H9 (cell line): ENCODE data around the gene PPRC1. TPM values are rescaled to one million over a fixed set of nuclear protein-coding genes. Genes with fewer than 3 reads are reported as not detected.

Source experiments
- DNase-seq: peaks from one replicate; pipeline ENCODE4 v3.0.0-alpha.2; 2017
- H2AFZ ChIP-seq: one replicate; pipeline ENCODE4 v1.6.1; 2013; ENCODE audit warnings: mild to moderate bottlenecking, low read length, control low read depth, moderate library complexity
- H2AK5ac ChIP-seq: 2 replicates; pipeline ENCODE4 v1.6.1; 2013; ENCODE audit warnings: low read length, control low read depth, mixed read lengths; ENCODE audit not compliant: insufficient read length
- H2BK120ac ChIP-seq: one replicate; pipeline ENCODE4 v1.6.1; 2013; ENCODE audit warnings: low read depth, mild to moderate bottlenecking, low read length, control low read depth, inconsistent platforms; ENCODE audit not compliant: poor library complexity, severe bottlenecking
- H2BK12ac ChIP-seq: 2 replicates; pipeline ENCODE4 v1.6.1; 2013; ENCODE audit warnings: low read length, control low read depth, mixed read lengths, low read depth; ENCODE audit not compliant: insufficient read length
- H2BK15ac ChIP-seq: 2 replicates; pipeline ENCODE4 v1.6.1; 2013; ENCODE audit warnings: low read depth, low read length, control low read depth
- H2BK20ac ChIP-seq: one replicate; pipeline ENCODE4 v1.6.1; 2013; ENCODE audit warnings: low read depth, mild to moderate bottlenecking, low read length, control low read depth, inconsistent platforms; ENCODE audit not compliant: poor library complexity, severe bottlenecking
- H2BK5ac ChIP-seq: 2 replicates; pipeline ENCODE4 v1.6.1; 2013; ENCODE audit warnings: low read length, control low read depth, mixed read lengths; ENCODE audit not compliant: insufficient read length
- H3K14ac ChIP-seq: 2 replicates; pipeline ENCODE4 v1.6.1; 2013; ENCODE audit warnings: low read length, control low read depth; ENCODE audit not compliant: insufficient read depth
- H3K18ac ChIP-seq: 2 replicates; pipeline ENCODE4 v1.6.1; 2013; ENCODE audit warnings: low read depth, mild to moderate bottlenecking, mixed read lengths, low read length, control low read depth; ENCODE audit not compliant: insufficient read length
- H3K23ac ChIP-seq: 2 replicates; pipeline ENCODE4 v1.6.1; 2013; ENCODE audit warnings: low read length, control low read depth, mixed read lengths, low read depth; ENCODE audit not compliant: insufficient read length
- H3K23me2 ChIP-seq: 2 replicates; pipeline ENCODE4 v1.6.1; 2013; ENCODE audit warnings: low read depth, mild to moderate bottlenecking, mixed read lengths, low read length, control low read depth; ENCODE audit not compliant: insufficient read length, poor library complexity, severe bottlenecking
- H3K27ac ChIP-seq: 2 replicates; pipeline ENCODE4 v1.5.1; 2013; ENCODE audit warnings: low read length, control low read depth, mixed read lengths, low read depth; ENCODE audit not compliant: insufficient read length
- H3K27me3 ChIP-seq: 2 replicates; pipeline ENCODE4 v1.6.1; 2013; ENCODE audit warnings: low read length, control low read depth, inconsistent platforms; ENCODE audit not compliant: insufficient read depth
- H3K4ac ChIP-seq: 2 replicates; pipeline ENCODE4 v1.6.1; 2013; ENCODE audit warnings: low read depth, mild to moderate bottlenecking, control low read depth, inconsistent platforms, low read length, moderate library complexity
- H3K4me1 ChIP-seq: 2 replicates; pipeline ENCODE4 v1.6.1; 2013; ENCODE audit warnings: low read length, control low read depth, inconsistent platforms; ENCODE audit not compliant: insufficient read depth
- H3K4me2 ChIP-seq: 2 replicates; pipeline ENCODE4 v1.6.1; 2013; ENCODE audit warnings: low read length, control low read depth, mixed read lengths; ENCODE audit not compliant: insufficient read length, insufficient read depth
- H3K56ac ChIP-seq: 2 replicates; pipeline ENCODE4 v1.6.1; 2013; ENCODE audit warnings: low read depth, mild to moderate bottlenecking, mixed read lengths, low read length, control low read depth; ENCODE audit not compliant: insufficient read length
- H3K79me1 ChIP-seq: 2 replicates; pipeline ENCODE4 v1.6.1; 2013; ENCODE audit warnings: low read depth, mild to moderate bottlenecking, moderate library complexity, low read length, control low read depth, inconsistent platforms; ENCODE audit not compliant: insufficient read depth, poor library complexity, severe bottlenecking
- H3K79me2 ChIP-seq: 2 replicates; pipeline ENCODE4 v1.6.1; 2013; ENCODE audit warnings: low read length, control low read depth, inconsistent platforms; ENCODE audit not compliant: insufficient read depth
- H3K9ac ChIP-seq: 2 replicates; pipeline ENCODE4 v1.6.1; 2013; ENCODE audit warnings: low read length, control low read depth, mixed read lengths; ENCODE audit not compliant: insufficient read length; ENCODE audit errors: extremely low read depth
- H3K9me3 ChIP-seq: one replicate; pipeline ENCODE4 v1.6.1; 2013; ENCODE audit warnings: low read depth, low read length, inconsistent platforms; ENCODE audit not compliant: control insufficient read depth
- H3T11ph ChIP-seq: one replicate; pipeline ENCODE4 v1.6.1; 2013; ENCODE audit warnings: mild to moderate bottlenecking, low read length, control low read depth, inconsistent platforms
- H4K20me1 ChIP-seq: one replicate; pipeline ENCODE4 v1.6.1; 2013; ENCODE audit not compliant: control insufficient read depth, insufficient read length, insufficient read depth
- H4K5ac ChIP-seq: 2 replicates; pipeline ENCODE4 v1.6.1; 2013; ENCODE audit warnings: low read depth, mild to moderate bottlenecking, mixed read lengths, low read length, control low read depth; ENCODE audit not compliant: insufficient read length
- H4K8ac ChIP-seq: replicated peaks from 2 replicates; pipeline ENCODE4 v1.6.1; 2013; ENCODE audit warnings: low read length, control low read depth, mixed read lengths, low read depth; ENCODE audit not compliant: insufficient read length
- H4K91ac ChIP-seq: 2 replicates; pipeline ENCODE4 v1.6.1; 2013; ENCODE audit warnings: low read depth, mild to moderate bottlenecking, moderate library complexity, mixed read lengths, low read length, control low read depth; ENCODE audit not compliant: insufficient read length
- H3K27ac Mint-ChIP-seq, 3 experiments: 2 replicates in 2 of 3; 3 replicates in 1 of 3; pipeline ENCODE4 v1.8.0; 2020 to 2021; ENCODE audit warnings: mixed read lengths in 3 of 3, mild to moderate bottlenecking in 1 of 3, moderate library complexity in 1 of 3
- H3K27me3 Mint-ChIP-seq: 2 replicates; pipeline ENCODE4 v1.8.0; 2021; ENCODE audit warnings: low read depth, mild to moderate bottlenecking, moderate library complexity, mixed read lengths
- H3K36me3 Mint-ChIP-seq, 3 experiments: 2 replicates in 2 of 3; 3 replicates in 1 of 3; pipeline ENCODE4 v1.8.0; 2020 to 2021; ENCODE audit warnings: low read depth in 3 of 3, mixed read lengths in 3 of 3; ENCODE audit not compliant: insufficient read depth in 1 of 3
- H3K4me1 Mint-ChIP-seq, 2 experiments: 2 replicates each; pipeline ENCODE4 v1.8.0; 2020; ENCODE audit warnings: mixed read lengths in 2 of 2
- H3K4me3 Mint-ChIP-seq, 2 experiments: 2 replicates in 1 of 2; 3 replicates in 1 of 2; pipeline ENCODE4 v1.8.0; 2020 to 2021; ENCODE audit warnings: mild to moderate bottlenecking in 2 of 2, mixed read lengths in 2 of 2, moderate library complexity in 1 of 2
- H3K9me3 Mint-ChIP-seq, 2 experiments: 2 replicates in 1 of 2; 3 replicates in 1 of 2; pipeline ENCODE4 v1.8.0; 2020; ENCODE audit warnings: mild to moderate bottlenecking in 2 of 2, mixed read lengths in 2 of 2, moderate library complexity in 1 of 2
- WGBS: extraction: QIAGEN DNeasy Blood & Tissue Kit; methylation state at CpG from one replicate; pipeline ENCODE4 v1.1.7; 2013; ENCODE audit warnings: missing lambda C conversion rate, low lambda C conversion rate, mixed read lengths; ENCODE audit not compliant: insufficient read length; ENCODE audit errors: extremely low coverage; 5-methylcytosine and 5-hydroxymethylcytosine counted together
- total RNA-seq: library from RNA; stranded (reverse); gene quantifications from 2 replicates; pipeline ENCODE4 v1.2.1, GENCODE V29; 2021
- TF ChIP-seq, protein P1 (sequence below): fragments of 200-600 bp; sonication (generic); conservative IDR thresholded peaks from 3 replicates; pipeline ENCODE4 v1.8.0; 2021; ENCODE audit warnings: antibody characterized with exemption, mild to moderate bottlenecking

The PPRC1 gene
- total RNA-seq, 1 experiment from 2014 or later = 121 TPM

DNA sequence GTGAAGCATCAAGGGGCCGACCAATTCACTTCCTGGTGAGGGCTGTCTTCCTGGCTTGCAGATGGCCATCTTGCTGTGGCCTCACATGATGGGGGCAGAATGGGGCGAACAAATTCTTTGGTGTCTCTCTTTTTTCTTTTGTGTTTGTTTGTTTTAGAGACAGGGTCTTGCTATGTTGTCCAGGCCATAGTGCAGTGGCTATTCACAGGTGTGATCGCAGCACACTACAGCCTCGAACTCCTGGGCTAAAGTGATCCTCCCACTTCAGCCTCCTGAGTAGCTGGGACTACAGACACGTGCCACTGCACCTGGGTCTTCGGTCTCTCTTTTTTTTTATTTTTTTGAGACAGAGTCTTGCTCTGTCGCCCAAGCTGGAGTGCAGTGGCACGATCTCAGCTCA is 39.4 kb downstream of the PPRC1 start:
- TF ChIP-seq, protein P1, sequence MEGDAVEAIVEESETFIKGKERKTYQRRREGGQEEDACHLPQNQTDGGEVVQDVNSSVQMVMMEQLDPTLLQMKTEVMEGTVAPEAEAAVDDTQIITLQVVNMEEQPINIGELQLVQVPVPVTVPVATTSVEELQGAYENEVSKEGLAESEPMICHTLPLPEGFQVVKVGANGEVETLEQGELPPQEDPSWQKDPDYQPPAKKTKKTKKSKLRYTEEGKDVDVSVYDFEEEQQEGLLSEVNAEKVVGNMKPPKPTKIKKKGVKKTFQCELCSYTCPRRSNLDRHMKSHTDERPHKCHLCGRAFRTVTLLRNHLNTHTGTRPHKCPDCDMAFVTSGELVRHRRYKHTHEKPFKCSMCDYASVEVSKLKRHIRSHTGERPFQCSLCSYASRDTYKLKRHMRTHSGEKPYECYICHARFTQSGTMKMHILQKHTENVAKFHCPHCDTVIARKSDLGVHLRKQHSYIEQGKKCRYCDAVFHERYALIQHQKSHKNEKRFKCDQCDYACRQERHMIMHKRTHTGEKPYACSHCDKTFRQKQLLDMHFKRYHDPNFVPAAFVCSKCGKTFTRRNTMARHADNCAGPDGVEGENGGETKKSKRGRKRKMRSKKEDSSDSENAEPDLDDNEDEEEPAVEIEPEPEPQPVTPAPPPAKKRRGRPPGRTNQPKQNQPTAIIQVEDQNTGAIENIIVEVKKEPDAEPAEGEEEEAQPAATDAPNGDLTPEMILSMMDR = no peak
- no peak overlapping the region for H3K4me3 Mint-ChIP-seq
- Histone ChIP-seq H3K4me2 (no peak overlapping the region), H3K56ac (no peak overlapping the region), H3T11ph (no peak overlapping the region), H3K4me1 (no peaks in the 10 kb centered on the region), H3K79me2 (no peaks in the 10 kb centered on the region), H2BK15ac (no peak overlapping the region), H2BK5ac (no peak overlapping the region), H2BK120ac (no peak overlapping the region), H2BK12ac (no peak overlapping the region), H4K5ac (no peak overlapping the region), H3K4ac (no peak overlapping the region), H4K8ac (no peak overlapping the region), H2BK20ac (no peak overlapping the region), H2AK5ac (no peak overlapping the region), H4K20me1 (no peaks in the 10 kb centered on the region), H4K91ac (no peak overlapping the region), H3K27ac (no peak overlapping the region), H3K14ac (no peak overlapping the region), H3K23me2 (no peaks in the 10 kb centered on the region), H3K18ac (no peak overlapping the region), H3K9ac (no peak overlapping the region), H3K27me3 (no peaks in the 10 kb centered on the region), H2AFZ (no peak overlapping the region), H3K79me1 (no peaks in the 10 kb centered on the region), H3K9me3 (no peaks in the 10 kb centered on the region), H3K23ac (no peak overlapping the region)
- peaks cover 3 to 5% of the 10 kb centered on the region in 2 experiments; a peak in 4 of 5 replicates for H3K9me3 Mint-ChIP-seq
- H3K27me3 Mint-ChIP-seq = peaks cover 30% of the 10 kb centered on the region
- peaks cover 3% of the 10 kb centered on the region in 2 experiments; a peak in 2 of 4 replicates for H3K4me1 Mint-ChIP-seq
- DNase-seq = no peak
- no peaks in the 10 kb centered on the region; a peak in 1 of 7 replicates for H3K36me3 Mint-ChIP-seq
- H3K27ac Mint-ChIP-seq = no peak overlapping the region
- WGBS = no CpG with 5 or more reads among the region's 8 CpGs
